Stimulated activated CD8-positive, alpha-beta memory T cell treated with anti-CD3 and anti-CD28 coated beads, Interleukin-2, amount 100 ng/mL, for 48 hours (primary cell): ENCODE data around the gene ZSCAN30.
"Not testable (repeated sequence)": the region's sequence is repeated elsewhere in the genome, so short reads cannot be mapped to it uniquely, and the experiment has no call there.

Experiments
- DNase-seq, 2 donors: peaks; one replicate each; pipeline ENCODE4 v3.0.0-alpha.2; 2020; ENCODE audit warnings: low read depth in 2 of 2

ZSCAN30 gene

DNA sequence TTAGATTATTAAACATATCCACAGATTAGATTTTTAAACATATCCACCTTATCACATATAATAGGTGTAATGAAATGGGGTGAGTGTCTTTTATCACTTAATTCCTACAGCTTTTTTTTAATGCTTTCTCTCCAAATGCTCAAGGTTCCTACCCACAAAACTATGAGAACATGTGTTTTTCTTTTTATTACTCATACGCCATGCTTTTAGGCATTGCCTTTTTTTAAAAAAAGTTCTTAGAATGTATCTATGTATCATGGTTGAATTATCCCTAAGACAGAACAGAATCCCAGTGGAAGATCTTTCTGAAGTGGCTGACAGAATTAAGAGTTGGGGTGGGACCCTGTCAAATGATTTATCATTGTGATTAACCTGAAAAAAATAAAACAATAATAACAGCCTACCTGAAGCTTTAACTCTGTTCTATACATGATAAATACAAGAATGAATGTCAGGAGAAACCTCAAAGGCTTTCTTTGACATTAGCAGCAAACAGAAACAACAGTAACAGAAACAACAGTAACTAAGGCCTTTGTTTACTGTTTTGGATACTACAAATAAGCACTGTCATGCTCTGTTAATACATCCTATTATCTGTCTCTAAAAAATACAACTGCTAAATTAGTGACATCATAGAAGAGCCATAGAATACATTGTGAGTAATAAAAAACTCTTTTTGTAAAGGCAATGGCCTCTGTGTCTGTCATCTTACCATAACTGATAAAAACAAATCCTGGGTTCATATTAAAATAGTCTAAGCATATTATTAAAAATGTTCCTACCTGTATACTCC, 53.3 kb downstream of the ZSCAN30 start:
- DNase-seq = no peak

DNA sequence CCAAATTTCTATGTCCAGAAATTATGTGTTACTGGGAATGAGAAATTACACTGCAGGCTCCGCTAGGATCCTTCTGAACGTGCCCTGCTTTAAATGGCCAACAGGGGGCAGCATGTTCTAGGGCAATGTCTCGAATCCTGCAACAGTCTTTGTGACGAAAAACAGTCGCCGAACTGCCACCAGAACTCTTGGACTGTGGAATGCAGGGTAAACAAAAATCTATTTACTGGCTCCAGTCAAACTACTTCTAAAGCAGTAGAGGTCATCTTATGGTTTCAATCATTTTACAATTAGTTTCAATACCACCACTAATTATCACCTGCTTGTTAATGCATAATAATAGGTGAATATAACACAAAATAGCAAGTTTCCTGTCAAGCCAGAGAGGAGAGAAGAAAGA, 59.0 kb downstream of the ZSCAN30 start:
- peak; percentile 44 to 64 for DNase-seq

DNA sequence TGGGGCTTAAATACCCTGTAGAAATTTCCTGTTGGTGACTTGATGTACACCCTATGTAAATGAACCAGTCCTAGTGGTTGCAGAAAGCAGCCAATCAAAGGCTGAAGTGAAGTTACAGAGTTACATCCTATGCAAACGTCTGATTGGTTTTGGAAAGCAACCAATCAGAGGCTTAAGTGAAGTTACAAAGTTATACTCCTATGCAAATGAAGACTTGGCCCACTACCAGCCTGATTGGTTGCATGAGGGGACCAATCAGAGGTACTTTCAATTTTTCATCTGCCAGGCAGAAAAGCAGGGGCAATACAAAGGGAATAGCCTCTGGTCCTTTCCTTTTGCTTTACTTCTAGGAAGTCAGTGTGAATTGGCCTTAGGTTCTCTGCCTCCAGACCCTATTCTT, 62.8 kb downstream of the ZSCAN30 start:
- DNase-seq = no peak

DNA sequence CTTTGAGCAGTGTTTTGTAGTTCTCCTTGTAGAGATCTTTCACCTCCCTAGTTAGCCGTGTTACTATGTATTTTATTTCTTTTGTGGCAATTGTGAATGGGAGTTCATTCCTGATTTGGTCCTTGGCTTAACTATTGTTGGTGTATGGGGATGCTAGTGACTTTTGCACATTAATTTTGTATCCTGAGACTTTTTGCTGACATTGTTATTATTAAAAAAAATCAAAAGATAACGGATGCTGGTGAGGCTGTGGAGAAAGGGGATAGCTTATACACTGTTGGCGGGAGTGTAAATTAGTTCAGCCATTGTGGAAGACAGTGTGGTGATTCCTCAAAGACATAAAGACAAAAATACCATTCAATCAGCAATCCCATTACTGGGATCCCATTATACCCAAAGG, 66.2 kb downstream of the ZSCAN30 start:
- DNase-seq = no peak

DNA sequence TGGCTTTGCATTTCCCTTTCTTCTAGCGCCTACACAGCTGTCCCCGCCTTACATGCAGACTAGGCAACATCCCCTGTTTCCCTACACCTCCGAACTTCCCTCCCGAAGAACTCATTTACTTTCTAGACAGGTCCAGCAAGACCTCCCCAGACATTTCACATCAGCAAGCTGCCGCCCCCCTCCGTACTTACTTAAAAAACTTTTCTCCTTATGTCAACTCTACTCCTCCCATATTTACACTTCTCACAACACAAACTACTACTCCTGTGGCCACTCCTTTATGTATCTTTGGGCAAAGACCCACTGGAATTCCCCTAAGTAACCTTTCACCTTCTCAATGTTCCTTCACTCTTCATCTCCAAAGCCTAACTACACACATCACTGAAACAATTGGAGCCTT, 69.6 kb downstream of the ZSCAN30 start:
- no peak for DNase-seq

DNA sequence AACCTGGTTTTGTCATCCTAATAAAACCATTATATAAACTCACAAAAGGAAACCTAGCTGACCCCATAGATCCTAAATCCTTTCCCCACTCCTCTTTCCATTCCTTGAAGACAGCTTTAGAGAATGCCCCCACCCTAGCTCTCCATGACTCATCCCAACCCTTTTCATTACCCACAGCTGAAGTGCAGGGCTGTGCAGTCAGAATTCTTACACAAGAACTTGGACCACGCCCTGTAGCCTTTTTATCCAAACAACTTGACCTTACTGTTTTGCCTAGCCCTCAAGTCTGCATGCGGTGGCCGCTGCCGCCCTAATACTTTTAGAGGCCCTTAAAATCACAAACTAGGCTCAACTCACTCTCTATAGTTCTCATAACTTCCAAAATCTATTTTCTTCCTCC, 70.7 kb downstream of the ZSCAN30 start:
- DNase-seq = not testable (repeated sequence)

DNA sequence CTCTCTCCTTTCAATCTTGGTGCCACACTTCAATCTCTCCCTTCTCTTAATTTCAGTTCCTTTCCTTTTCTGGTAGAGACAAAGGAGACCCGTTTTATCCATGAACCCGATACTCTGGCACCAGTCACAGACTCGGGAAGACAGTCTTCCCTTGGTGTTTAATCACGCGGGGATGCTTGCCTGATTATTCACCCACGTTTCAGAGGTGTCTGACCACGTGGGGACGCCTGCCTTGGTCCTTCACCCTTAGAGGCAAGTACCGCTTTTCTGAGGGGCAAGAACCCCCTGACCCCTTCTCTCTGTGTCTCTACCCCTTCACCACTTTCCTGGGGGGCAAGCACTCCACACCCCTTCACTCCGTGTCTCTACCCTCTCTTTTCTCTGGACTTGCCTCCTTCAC, 73.4 kb downstream of the ZSCAN30 start:
- not testable (repeated sequence) for DNase-seq

DNA sequence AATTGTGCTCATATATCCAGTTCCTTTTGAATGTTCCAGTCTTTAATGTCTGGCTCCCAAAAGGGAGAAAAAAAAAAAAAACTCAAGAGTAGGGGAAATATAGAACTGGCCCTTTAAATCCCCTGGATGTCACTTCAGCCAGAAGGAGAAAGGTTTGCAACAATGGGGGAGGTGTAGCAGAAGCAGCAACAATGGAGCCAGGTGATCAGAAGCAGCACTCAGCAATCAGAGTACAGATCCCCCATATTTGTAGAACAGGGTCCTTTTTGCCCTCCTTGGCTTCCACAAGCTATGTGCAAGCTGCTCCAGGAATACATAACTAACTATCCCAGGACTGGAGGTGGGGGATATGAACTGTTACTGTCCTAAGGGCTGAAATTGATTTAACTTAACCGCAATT, 75.0 kb downstream of the ZSCAN30 start:
- no peak for DNase-seq

DNA sequence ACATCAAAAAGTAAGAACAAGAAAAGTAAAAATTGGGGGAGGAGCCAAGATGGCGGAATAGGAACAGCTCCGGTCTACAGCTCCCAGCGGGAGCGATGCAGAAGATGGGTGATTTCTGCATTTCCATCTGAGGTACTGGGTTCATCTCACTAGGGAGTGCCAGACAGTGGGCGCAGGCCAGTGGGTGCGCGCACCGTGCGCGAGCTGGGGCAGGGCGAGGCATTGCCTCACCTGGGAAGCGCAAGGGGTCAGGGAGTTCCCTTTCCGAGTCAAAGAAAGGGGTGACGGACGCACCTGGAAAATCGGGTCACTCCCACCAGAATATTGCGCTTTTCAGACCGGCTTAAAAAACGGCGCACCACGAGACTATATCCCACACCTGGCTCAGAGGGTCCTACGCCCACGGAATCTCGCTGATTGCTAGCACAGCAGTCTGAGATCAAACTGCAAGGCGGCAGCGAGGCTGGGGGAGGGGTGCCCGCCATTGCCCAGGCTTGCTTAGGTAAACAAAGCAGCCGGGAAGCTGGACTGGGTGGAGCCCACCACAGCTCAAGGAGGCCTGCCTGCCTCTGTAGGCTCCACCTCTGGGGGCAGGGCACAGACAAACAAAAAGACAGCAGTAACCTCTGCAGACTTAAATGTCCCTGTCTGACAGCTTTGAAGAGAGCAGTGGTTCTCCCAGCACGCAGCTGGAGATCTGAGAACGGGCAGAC, 84.1 kb downstream of the ZSCAN30 start:
- not testable (repeated sequence) for DNase-seq

DNA sequence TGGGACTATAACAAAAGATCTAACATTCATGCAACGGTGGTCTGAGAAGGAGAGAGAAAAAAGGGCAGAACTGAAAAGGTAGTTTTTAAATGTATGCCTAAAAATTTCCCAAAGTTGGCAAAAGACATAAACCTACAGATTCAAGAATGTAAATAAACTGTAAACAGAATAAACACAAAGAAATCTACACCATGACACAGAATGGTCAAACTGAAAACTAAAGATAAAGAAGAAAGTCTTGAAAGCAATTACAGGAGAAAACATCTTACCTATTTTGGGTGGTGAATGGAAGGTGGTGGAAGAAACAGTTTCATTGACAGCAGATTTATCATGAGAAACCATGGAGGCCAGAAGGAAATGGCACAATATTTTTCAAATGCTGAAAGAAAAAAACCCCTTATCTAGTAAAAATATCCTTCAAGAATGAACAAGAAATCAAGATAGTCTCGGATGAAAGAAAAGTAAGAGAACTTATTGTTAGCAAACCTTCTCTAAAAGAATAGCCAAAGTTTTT, 84.8 kb downstream of the ZSCAN30 start:
- DNase-seq = no peak

DNA sequence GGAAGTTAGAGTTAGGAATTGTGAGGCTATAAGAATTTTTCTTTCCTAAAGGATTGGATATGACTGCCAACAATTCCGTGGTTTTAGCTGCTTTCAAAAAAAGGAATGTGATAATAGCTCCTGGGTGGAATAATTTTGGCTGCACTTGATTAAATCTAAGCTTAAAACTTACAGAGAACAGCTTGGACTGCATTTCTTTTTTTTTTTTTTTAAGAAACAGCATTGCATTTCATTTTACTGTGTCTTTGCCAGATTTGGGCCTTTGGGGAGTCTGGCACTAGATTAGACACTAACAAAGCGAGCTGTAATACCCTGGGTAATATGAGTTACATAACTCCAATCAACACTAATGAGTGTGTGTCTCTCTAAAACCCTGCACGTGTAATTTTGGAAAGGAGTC, 87.0 kb downstream of the ZSCAN30 start:
- no peak for DNase-seq

DNA sequence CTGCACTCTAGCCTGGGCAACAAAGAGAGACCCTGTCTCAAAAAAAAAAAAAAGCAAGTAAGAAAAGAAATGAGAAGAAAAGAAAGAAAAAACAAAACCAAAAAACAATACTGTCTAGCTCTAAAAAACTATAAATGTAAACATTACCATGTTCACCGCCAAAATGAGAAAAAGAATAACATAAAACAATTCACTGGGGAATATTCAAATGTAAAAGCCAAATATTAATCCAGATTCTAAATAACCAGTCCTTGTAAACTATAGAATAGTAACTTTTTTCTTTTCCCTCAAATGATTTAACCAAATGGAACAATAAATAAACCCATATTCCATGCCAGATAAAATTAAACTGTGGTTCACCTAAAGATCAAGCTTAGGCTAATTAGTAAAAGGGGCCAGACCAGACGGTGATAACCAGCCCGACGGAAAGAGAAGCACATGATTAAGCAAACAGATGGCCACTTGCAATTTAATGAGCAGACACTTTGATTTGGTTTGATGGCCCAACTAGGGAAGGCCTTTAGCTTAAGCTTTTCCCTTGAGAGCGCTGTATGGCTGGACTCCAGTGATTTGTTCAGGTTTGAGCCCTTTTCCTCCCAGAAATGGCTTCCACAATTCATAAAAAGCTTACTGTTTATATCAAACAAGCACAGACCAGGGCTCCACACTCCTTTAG, 88.6 kb downstream of the ZSCAN30 start:
- no peak for DNase-seq
